Measurements from ENCODE around the gene CCDC63.
"Not testable (repeated sequence)": the region's sequence is repeated elsewhere in the genome, so short reads cannot be mapped to it uniquely, and the experiment has no call there.

CCDC63 gene

DNA sequence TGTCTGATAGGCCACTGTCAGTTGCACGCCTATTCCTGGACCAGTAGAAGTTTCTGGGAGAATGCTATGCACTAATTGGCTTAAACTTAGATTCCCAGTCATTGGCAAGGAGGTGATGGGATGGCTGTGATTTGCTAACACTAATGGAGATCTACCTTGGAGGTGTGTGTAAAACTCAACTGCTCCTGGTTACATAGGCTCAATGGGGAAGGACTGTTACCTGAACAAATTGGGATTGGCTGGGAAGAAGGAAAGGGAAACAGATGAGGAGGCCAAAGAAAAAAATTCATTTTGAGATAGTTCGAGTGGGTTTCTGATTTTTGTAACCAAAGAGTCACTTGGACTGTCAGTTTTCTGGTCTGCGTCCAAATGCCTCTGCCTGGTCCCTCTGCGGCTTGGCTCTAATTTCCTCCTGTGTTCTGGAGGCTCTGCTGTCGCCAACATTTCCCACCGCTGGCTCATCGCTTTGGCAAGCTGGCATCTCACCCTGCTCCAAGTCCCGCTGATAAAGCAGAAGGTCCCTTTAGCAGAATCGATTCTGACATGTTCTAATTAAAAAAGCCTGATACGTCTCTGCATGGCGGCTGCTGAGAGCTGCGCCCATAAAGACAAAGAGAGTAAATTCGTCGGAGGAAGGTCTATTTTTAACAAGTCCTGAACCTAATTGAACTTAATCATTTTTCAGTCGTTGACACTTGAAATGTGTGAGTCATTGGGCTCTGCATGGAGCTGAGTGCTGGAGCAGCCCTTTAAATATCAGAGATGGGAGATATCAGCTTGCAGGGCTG, 2.0 kb upstream of the CCDC63 start:
- DNase-seq: no peak

DNA sequence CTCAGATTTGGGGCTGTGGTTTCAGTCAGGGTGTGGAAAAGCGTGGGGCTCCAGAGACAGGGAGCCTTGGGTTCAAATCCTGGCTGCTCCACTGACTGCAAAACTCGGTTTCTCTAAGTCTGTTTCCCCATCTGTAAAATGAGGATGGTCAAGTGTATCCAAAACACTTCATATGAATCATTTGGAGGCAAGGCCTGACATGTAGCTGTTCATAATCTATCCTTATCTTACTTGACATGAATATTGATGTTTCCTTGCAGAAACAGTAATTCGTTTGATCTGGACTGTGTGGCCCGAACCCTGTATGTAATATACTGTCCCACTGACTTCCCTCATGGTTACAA, 1.5 kb upstream of the CCDC63 start:
- no peak for DNase-seq

DNA sequence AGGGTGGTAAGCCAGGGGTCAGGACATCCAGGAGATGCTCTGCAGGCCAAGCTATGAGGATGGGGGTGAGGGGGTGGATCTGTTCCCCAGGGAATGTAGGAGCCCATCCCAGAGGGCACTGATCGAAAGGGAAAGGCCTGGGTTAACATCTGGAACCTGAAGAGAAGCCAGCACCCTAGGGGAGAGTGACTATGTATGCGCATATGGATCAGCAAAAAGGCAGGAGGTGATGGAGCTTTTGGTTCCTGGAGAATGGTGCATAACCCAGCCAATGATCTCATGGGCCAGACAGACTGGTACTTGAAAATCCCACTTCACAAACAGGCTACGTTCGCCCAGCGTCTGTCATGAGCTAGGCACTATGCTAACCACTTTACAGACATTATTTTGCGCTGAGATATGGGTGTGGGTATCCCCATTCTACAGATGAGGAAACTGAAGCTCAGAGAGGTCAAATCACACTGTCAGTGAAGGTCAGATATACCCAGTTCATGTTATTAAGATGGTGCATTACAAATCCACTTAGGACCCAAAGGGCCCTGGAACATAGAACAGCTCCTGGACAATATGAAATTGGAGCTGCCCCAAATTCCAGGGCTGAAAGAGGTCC, 1.6 kb downstream of the CCDC63 start:
- no peak for DNase-seq

DNA sequence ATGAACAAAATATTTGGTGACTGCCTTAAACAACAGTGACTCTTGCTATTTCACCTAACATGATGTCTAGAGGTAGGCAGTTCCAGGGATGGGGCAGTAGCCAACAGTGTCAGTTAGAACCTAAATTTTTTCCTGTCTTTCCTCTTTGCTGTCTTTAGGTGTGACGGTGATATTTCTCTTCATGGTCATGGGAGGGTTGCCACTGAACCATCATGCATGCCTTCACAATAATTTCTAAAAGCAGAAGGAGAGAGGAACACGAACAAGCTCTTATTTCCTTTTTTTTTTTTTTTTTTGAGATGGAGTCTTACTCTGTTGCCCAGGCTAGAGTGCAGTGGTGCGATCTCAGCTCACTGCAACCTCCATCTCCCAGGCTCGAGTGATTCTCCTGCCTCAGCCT, 2.4 kb downstream of the CCDC63 start:
- DNase-seq: no peak

DNA sequence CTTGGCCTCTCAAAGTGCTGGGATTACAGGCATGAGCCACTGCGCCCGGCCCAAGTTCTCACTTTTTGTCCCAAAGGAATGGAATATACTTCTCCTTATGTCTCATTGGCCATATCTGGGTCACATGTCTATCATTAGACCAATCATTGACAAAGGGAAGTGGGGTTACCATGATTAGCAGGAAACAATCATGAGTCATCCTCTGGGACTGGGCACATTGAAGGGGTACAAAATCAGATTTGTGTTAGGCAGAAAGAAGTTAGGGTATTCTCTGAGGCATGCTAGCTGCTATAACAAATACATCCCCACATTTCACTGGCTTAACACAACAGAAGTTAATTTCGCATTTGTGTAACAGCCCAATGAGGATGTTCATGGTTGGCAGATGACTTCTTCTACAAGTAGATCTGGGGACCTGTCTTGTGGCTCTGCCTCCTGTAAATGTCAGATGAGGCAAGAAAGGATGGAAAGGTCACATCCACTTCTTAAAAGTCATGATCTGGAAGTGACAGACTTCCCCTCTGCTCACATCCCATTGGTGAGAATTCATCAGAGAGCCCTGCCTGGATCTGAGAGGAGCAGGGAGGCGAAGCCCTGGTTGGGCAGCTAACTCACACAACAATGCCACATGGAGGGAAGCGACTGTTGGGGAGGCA, 3.1 kb downstream of the CCDC63 start:
- DNase-seq: no peak

DNA sequence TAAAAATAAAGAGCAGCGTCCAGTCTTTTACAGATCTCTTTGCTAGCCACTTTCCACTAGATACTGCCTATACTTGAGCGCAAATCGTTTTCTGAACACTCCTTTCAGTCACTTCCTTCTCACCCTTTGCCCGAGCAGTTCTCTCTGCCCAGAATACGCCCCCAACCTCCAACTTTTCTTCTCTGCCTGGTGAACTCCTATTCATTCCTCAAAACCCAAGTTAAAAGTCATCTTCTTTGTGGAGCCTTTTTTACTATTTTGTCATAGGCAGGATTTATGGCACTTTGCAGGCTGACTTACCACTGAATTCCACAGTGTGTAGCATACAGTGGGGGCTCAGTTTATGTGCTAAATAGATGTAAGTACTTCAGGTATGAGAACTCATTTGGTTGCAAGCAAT, 4.0 kb downstream of the CCDC63 start:
- DNase-seq: no peak

DNA sequence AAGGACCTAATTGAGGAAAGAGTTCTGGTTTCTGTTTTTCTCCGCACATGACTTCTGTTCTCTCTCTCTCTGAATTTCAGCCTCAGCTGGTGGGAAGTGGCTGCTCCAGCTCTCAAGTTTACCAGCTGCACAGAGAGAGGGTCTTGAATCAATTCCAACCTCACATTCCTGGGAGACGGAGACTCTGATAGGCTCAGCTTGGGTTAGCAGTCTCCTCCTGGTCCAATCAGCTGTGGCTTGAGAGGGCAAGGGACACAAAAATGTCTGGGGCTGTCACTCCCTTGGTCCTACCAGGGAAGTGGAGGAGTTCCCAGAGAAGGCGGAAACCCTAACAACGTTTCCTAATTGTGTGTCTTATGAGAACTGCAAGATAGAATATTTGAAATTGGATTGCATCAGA, 7.0 kb downstream of the CCDC63 start:
- no peak for DNase-seq

DNA sequence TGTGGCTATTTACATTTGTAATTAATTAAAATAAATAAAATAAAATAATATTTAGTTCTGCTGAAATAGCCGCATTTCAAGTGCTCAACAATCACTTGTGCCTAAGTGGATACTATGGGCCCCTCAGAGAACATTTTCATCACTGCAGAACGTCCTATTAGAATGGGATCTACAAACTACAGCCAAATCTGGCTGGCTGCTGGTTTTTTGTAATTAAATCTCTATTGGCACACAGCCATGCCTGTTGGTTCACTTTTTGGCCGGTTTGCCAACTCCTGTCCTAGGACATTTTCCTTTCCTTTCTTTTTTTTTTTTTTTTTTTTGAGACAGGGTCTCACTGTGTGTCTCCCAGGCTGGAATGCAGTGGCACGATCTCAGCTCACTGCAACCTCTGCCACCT, 9.8 kb downstream of the CCDC63 start:
- DNase-seq: no peak

DNA sequence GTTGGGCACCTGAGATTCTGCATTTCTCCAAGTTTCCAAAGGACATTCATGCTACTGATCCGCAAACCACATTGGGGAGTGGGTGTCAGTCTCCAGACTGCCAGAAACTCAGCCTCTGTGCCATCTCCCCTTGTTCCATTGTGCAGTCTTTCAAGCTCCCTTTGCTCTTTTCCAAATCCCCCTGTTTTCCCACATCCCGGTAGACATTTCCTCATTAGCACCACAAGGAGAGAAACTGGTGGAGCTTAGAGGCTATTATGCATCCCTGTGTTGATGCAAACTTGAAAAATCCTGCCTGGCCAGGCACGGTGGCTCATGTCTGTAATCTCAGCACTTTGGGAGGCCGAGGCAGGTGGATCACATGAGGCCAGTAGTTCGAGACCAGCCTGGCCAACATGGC, 10.7 kb downstream of the CCDC63 start:
- DNase-seq: no peak

DNA sequence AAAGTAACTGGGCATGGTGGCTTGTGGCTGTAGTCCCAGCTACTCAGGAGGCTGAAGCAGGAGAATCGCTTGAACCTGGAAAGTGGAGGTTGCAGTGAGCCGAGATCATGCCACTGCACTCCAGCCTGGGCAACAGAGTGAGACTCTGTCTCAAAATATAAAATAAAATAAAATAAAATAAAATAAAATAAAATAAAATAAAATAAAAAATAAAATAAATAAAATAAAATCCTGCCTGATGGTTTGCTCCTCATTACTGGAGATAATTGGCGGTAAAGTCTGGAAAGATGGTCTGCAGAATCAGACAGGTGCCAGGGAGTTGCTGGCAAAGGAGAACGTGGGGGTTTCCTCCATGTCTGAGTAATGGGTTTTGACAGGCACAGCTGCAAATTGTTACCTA, 11.2 kb downstream of the CCDC63 start:
- not testable (repeated sequence) for DNase-seq

DNA sequence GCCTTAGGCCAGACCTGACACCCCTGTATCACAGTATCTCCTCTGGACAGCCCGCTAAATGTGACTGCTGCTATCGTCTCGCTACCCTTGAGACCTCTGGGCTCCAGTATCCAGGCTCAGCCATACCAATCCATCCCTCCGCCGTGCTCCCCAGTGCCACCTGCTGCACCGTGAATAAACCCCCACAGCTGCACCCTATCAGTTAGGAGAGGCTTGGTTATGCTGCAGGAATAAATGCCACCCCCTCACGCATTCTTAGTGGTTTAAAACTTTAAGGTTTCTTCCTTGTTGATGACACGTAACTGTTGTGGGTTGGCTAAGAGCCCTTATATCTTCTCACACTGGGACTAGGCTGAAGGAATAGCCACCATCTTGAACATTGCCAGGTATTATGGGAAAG, 12.1 kb downstream of the CCDC63 start:
- no peak for DNase-seq

DNA sequence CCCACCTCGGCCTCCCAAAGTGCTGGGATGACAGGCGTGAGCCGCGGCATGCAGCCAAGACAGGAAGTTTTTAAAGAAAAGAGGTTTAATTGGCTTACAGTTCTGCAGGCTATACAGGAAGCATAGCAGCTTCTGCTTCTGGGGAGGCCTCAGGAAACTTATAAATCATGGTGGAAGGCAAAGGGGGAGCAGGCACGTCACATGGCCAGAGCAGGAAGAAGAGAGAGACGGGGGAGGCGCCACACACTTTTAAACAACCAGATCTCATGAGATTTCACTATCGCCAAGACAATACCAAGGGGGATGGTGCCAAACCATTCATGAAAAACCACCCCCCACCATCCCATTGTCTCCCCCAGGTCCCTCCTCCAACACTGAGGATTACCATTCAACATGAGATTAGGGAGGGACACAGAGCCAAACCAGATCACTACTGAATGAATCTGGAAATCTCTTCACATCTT, 14.1 kb downstream of the CCDC63 start:
- no peak for DNase-seq

DNA sequence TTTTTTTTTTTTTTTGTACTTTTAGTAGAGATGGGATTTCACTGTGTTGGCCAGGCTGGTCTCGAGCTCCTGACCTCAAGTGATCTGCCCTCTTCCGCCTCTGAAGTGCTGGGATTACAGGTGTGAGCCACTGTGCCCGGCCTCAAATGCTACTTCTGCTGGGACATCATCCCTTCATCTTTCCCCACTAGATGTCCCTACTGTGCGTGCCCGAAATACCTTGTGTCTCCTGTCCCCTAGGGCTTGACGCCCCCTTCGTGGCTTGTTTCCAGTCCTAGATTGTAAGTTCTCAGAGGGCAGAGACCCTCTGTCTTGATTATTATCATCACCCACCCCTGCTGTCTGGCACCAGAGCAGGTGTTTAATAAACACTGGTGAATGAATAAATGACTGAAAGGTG, 14.9 kb downstream of the CCDC63 start:
- no peak for DNase-seq

DNA sequence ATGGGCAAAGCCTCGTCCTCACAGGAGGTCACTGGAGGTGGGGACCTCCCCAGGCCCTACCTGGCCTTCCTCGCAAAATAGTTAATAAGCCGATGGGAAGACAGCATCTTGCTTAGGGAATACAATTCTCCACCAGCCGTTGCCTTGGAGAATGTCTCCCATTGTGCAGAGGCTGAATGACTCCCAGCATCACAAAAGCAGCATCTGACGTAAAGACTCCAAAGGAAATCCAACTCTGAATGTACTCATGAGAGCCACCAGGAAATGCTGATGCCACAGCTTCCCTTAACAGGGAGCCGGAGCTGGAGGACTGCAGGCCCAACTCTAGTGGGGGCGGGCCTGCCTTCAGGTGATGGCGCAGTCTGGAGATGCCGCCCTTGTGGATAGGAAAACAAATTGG, 15.5 kb downstream of the CCDC63 start:
- no peak for DNase-seq

DNA sequence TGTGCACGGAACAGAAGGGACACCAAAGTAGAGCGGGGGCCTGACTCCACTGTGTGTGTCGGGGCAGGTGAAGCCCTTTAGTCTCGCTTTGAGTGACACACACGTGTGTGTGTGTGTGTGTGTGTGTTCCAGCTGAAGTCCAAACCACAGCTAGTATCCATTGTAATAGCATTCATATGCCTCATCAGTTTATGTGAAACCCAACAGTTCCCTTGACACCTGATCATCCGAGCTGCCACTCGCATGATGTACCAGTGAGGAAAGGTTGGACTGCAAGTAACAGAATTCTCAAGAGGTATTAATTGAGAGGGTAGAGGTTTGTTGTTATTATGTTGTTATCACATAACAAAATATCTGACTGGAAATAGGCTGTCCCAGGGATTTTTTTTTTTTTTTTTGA, 16.4 kb downstream of the CCDC63 start:
- DNase-seq: no peak

DNA sequence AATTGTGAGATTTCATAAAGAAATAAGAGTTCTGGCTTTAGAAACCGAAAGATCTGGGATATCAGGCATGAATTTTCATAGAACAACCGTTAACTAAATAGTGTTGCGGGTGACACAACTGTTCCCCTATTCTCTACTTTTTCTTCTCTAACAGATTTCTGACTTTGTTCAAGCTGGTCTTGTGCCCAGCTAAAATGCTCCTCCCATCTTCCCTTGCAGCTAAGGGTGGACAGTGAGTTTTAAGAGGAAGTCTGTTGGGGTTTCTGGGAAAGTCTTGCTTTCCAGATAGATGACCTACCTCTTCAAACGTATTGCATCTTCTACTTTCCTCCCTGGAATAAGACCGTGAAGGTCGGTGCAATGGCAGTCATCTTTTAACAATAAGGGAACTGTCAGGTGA, 18.7 kb downstream of the CCDC63 start:
- no peak for DNase-seq

DNA sequence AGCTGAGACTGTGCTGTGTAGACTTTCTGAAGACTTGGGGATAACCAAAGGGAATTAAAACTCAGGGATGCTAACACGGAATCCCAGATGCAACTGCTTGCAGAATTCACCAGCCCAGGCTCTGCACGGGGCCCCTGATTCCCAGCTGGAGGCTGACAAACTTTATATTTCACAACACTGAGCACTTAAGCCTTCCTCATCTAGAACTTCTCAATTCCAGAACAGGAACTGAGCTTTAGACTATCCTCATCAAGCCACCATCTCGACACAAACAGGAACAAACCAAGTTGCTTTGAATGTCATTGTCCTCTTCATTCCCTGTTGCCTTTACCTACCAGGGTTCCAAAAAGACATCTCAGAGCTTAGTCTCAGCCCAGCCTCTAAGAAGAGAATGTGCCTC, 22.2 kb downstream of the CCDC63 start:
- no peak for DNase-seq

DNA sequence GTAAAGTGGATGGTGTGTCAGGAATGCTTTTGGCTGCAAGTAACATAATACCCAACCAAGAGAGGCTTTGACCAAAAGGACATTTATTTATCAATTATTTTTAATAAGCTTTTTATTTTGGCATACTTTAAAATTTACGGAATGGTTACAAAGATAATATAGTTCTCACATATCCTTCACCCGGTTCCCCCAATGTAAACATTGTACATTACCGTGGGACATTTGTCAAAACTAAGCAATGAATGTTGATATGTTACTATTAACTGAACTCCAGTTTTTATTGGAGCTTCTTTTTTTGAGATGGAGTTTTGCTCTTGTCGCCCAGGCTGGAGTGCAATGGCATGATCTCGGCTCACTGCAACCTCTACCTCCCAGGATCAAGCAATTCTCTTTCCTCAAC, 23.0 kb downstream of the CCDC63 start:
- DNase-seq: no peak

DNA sequence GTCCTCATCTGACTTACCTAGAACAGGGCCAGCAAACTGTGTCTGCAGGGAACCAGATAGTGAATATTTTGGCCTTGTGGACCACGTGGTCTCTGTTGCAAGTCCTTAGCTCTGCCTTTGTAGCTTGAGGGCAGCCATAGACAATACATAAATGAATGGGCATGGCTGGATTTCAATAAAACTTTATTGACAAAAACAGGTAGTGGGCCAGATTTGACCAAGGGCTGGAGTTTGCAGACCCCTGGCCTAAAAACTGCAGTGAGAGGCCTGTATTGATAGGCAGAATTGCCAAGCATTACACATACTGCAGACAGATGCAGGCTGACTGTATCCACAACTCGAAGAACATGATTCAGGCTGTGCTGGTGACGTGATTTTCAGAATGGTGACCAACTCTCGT, 25.3 kb downstream of the CCDC63 start:
- DNase-seq: no peak

DNA sequence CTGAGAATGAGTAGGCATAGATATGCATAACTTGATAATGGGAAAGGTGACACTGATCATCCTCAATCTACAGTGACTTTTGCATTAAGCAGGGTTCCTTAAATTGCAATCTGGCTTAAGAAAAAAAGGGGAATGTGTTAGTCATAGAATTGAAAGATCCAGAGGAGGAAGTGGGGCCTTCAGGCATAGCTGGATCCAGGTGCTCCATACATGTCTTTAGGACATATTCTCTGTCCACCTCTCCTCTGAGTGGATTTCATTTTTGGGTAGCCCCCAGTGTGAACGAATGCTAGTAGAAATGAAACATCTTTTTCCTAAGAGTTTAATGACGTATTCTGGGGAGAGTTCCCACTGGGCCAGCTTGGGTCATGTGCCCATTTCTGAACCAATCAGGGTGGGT, 27.6 kb downstream of the CCDC63 start:
- no peak for DNase-seq

DNA sequence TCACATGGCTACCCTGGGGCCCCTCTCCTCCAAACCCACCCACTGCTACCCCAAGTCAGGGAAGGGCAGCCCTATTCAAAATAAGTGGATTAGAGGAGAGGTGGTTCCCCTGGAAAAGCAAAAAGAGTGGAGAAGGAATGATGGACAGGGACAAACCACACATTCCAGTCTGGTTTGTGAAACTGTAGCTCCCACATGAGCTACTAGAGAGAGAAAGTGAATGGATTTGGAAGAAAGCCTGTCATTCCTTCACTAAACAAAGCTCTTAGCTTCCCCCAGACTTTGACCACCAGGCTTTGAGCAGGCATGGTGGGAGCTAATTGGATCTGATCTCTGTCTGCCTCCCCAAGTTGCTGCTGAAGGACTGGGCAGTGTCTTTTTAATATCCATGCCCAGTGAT, 28.0 kb downstream of the CCDC63 start:
- no peak for DNase-seq

DNA sequence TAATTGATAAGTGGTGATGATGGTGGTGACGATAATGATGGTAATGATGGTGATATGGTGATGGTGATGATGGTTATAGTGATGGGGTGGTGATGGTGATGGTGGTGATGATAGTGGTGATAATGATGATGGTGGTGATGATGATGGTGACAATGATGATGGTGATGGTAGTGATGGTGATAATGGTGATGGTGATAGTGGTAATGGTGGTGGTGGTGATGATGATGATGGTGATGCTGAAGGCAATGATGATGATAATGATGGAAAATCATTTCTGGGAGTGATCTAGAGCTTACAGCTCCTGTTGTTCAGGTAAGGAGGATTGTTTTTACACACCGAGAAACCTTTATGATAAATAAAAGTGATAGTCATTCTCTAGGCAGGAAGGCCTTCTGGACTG, 33.9 kb downstream of the CCDC63 start:
- no peak for DNase-seq

DNA sequence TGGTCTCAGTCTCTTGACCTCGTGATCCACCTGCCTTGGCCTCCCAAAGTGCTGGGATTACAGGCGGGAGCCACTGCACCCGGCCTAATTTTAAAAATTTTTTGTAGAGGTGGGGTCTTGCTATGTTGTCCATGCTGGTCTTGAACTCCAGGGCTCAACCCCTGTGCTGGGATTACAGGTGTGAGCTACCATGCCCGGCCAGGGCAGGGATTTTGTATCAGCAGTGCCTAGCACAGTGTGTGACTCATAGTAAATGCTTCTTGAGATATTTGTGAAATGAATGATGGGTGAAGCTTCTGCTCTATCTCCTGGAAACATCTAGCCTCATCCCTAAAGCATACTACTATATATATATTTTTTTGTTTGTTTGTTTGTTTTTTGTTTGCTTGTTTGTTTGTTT, 36.5 kb downstream of the CCDC63 start:
- no peak for DNase-seq

DNA sequence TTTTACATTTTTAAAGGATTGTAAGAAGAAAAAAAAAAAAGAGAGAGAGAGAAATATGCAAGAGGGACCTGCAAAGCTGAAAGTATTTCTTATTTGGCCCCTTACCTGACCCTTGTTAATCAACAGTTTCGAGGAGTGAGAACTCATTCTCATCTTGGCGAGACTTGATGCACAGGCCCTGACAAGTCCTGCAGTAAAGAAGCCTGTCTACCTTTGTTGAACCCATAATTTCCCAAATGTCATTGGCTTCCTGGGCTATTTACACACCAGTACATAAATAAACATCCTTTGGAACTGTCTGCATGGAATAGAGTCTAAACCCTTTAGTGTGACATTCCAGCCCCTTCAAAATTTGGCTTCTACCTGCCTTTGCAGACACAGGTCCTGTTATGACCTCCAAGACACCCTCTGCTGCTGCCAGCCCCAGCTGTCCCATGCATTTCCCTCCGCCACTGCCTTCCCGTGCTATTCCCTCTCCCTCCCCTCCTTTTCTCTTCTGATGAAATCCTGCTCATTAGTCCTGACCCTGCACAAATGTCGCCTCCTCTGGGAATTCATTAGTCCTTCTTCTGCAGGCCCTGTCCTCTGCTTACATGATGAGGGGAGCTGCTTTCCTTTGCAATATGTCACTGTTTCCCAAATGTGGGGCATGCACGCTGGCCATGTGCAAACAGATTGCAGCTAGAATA, 38.5 kb downstream of the CCDC63 start:
- no peak for DNase-seq
